K562 (cell line): ENCODE data around the gene MAP4.

ENCODE experiments used
- ADNP ChIP-seq: fragments of 200-800 bp; sonication (Bioruptor generic); IDR thresholded peaks from 2 replicates; pipeline ENCODE4 v1.6.1; 2016; ENCODE audit warnings: missing genetic modification characterization, missing compliant biosample characterization
- ELF1 ChIP-seq: fragments of 200-800 bp; sonication (Bioruptor generic); IDR thresholded peaks from 2 replicates; pipeline ENCODE4 v1.6.1; 2016; ENCODE audit warnings: missing genetic modification characterization, missing compliant biosample characterization
- EP300 ChIP-seq: IDR thresholded peaks from 2 replicates; pipeline ENCODE4 v1.6.1; 2012; ENCODE audit warnings: low read length, improper control_type of control experiment
- ESRRA ChIP-seq: fragments of 450-650 bp; IDR thresholded peaks from 2 replicates; pipeline ENCODE4 v1.6.1; 2014; ENCODE audit warnings: low read depth, mild to moderate bottlenecking, moderate library complexity, borderline replicate concordance
- FOXA3 ChIP-seq, 2 experiments: fragments of 450-650 bp in 1 of 2; sonication (generic) in 1 of 2; formaldehyde crosslinking; IDR thresholded peaks in 1 of 2; conservative IDR thresholded peaks in 1 of 2; 2 replicates each; pipeline versions ENCODE4 v1.4.0 to v1.8.0; 2020 to 2022; ENCODE audit warnings: mild to moderate bottlenecking in 2 of 2, missing genetic modification reagents in 1 of 2
- FOXP4 ChIP-seq: sonication (generic); formaldehyde crosslinking; IDR thresholded peaks from 2 replicates; pipeline ENCODE4 v1.8.0; 2022; ENCODE audit warnings: mild to moderate bottlenecking, missing genetic modification reagents, borderline replicate concordance
- RBFOX2 ChIP-seq: fragments of 200-400 bp; formaldehyde crosslinking; IDR thresholded peaks from 2 replicates; pipeline ENCODE4 v1.6.1; 2017; ENCODE audit warnings: low read depth, mild to moderate bottlenecking, low read length, moderate library complexity
- SMC3 ChIP-seq: conservative IDR thresholded peaks from 2 replicates; pipeline ENCODE4 v1.6.1; 2011; ENCODE audit warnings: low read depth, low read length, improper control_type of control experiment; ENCODE audit not compliant: insufficient read depth
- ZNF197 ChIP-seq: fragments of 200-800 bp; sonication (Bioruptor generic); IDR thresholded peaks from 2 replicates; pipeline ENCODE4 v1.6.1; 2016; ENCODE audit warnings: low read depth, missing genetic modification characterization, missing compliant biosample characterization
- TF ChIP-seq, protein P1 (sequence below), 3 experiments: IDR thresholded peaks in 2 of 3; conservative IDR thresholded peaks in 1 of 3; 2 replicates each; pipeline ENCODE4 v1.5.1; 2011 to 2012; ENCODE audit warnings: low read length in 3 of 3, mild to moderate bottlenecking in 3 of 3, control low read depth in 2 of 3, improper control_type of control experiment in 1 of 3, inconsistent platforms in 1 of 3, low read depth in 1 of 3, mixed read lengths in 1 of 3, moderate library complexity in 1 of 3; ENCODE audit not compliant: insufficient read depth in 2 of 3

- no peak for TF ChIP-seq RBFOX2
- no peak for TF ChIP-seq FOXA3 (CRISPR knock-in tag; conservative IDR thresholded peaks at IDR 0.05 in 1 of 2, IDR thresholded peaks at IDR 0.05 in 1 of 2)
- TF ChIP-seq, protein P1, sequence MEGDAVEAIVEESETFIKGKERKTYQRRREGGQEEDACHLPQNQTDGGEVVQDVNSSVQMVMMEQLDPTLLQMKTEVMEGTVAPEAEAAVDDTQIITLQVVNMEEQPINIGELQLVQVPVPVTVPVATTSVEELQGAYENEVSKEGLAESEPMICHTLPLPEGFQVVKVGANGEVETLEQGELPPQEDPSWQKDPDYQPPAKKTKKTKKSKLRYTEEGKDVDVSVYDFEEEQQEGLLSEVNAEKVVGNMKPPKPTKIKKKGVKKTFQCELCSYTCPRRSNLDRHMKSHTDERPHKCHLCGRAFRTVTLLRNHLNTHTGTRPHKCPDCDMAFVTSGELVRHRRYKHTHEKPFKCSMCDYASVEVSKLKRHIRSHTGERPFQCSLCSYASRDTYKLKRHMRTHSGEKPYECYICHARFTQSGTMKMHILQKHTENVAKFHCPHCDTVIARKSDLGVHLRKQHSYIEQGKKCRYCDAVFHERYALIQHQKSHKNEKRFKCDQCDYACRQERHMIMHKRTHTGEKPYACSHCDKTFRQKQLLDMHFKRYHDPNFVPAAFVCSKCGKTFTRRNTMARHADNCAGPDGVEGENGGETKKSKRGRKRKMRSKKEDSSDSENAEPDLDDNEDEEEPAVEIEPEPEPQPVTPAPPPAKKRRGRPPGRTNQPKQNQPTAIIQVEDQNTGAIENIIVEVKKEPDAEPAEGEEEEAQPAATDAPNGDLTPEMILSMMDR (IDR thresholded peaks at IDR 0.05 in 2 of 3, conservative IDR thresholded peaks at IDR 0.05 in 1 of 3; ENCODE audit: insufficient read depth in 2 of 3, low read depth in 1 of 3, low read length in 3 of 3), result no peak
- TF ChIP-seq EP300, result no peak
- TF ChIP-seq ELF1 (tag), result no peak
- TF ChIP-seq FOXP4 (CRISPR knock-in tag), result no peak; the same call in 1 of the 2 replicates
- TF ChIP-seq ESRRA, result no peak
- no peak for TF ChIP-seq ZNF197 (CRISPR knock-in tag)
- TF ChIP-seq SMC3, result no peak
- TF ChIP-seq ADNP (tag), result no peak
These were observed 212.7 kb downstream of the MAP4 start for GRCh38 chr3:47803480-47804025.
